DMS79 treated with DMSO at 0.1 percent for 48 hours (cell line): Measurements from ENCODE around the gene IFFO2.

Experiments used
- DNase-seq: peaks from one replicate; lab custom pipeline; 2025; lab: John Stamatoyannopoulos, UW

Gene IFFO2

GRCh38 chr1:18919197-18919905 is 37.1 kb downstream of the IFFO2 start:
- DNase-seq = no peak

- no peak for DNase-seq
Observed at GRCh38 chr1:18918417-18918816, 38.1 kb downstream of the IFFO2 start.

GRCh38 chr1:18917071-18917799 is 39.2 kb downstream of the IFFO2 start:
- no peak for DNase-seq

GRCh38 chr1:18915341-18915740 is 41.1 kb downstream of the IFFO2 start:
- no peak for DNase-seq

- DNase-seq = no peak
Observed at GRCh38 chr1:18913065-18913835, 43.2 kb downstream of the IFFO2 start.

GRCh38 chr1:18912550-18912949 is 43.9 kb downstream of the IFFO2 start:
- no peak for DNase-seq

GRCh38 chr1:18908911-18909771 is 47.3 kb downstream of the IFFO2 start:
- no peak for DNase-seq

GRCh38 chr1:18907917-18908845 is 48.3 kb downstream of the IFFO2 start:
- DNase-seq = no peak

GRCh38 chr1:18907021-18907916 is 49.2 kb downstream of the IFFO2 start:
- DNase-seq = peak; percentile 74

GRCh38 chr1:18903291-18903756 is 53.2 kb downstream of the IFFO2 start:
- no peak for DNase-seq

GRCh38 chr1:18902523-18903290 is 53.8 kb downstream of the IFFO2 start, which contains the start of gene ALDH4A1:
Gene ALDH4A1 (minus strand): TSS chr1:18902555. CDS start chr1:18902523, 32 bp downstream.
- DNase-seq = peak; percentile 98

- DNase-seq = no peak
Observed at GRCh38 chr1:18901952-18902522, 54.4 kb downstream of the IFFO2 start.

GRCh38 chr1:18901147-18901951 is 55.1 kb downstream of the IFFO2 start:
- DNase-seq = no peak

- peak; percentile 56 for DNase-seq
Observed at GRCh38 chr1:18900303-18900841, 56.1 kb downstream of the IFFO2 start.

GRCh38 chr1:18899363-18900049 is 57.0 kb downstream of the IFFO2 start:
- DNase-seq = no peak

- DNase-seq = no peak
Observed at GRCh38 chr1:18898567-18898966, 57.9 kb downstream of the IFFO2 start.
